Activated naive CD4-positive, alpha-beta T cell treated with anti-CD3 and anti-CD28 coated beads for 36 hours (primary cell): Measurements from ENCODE around the gene OSTF1. TPM values are rescaled to one million over a fixed set of nuclear protein-coding genes. Genes with fewer than 3 reads are reported as not detected.

Experiments
- CTCF ChIA-PET: fragments of 350-600 bp; sonication (Branson Sonifier 250); formaldehyde crosslinking; loops from one replicate; lab custom pipeline; 2021; ENCODE audit warnings: antibody characterized with exemption; lab: Charles Lee
- DNase-seq: peaks from one replicate; pipeline ENCODE4 v3.0.0-alpha.2; 2020
- H3K27ac Mint-ChIP-seq: one replicate; pipeline ENCODE4 v1.8.0; 2021; ENCODE audit warnings: mild to moderate bottlenecking, mixed read lengths
- H3K27me3 Mint-ChIP-seq: one replicate; pipeline ENCODE4 v1.8.0; 2021; ENCODE audit warnings: low read depth, mixed read lengths
- H3K36me3 Mint-ChIP-seq: one replicate; pipeline ENCODE4 v1.8.0; 2021; ENCODE audit warnings: low read depth, mixed read lengths
- H3K4me1 Mint-ChIP-seq: one replicate; pipeline ENCODE4 v1.8.0; 2021; ENCODE audit warnings: low read depth, mixed read lengths
- H3K4me3 Mint-ChIP-seq: one replicate; pipeline ENCODE4 v1.8.0; 2021; ENCODE audit warnings: mild to moderate bottlenecking, moderate library complexity, mixed read lengths
- H3K9me3 Mint-ChIP-seq: one replicate; pipeline ENCODE4 v1.8.0; 2021; ENCODE audit warnings: mixed read lengths
- intact Hi-C: fragments of 100-400 bp; cut with micrococcal nuclease; formaldehyde crosslinking; loops from one replicate; pipeline ENCODE4 v1.15.1; 2023
- total RNA-seq, 2 experiments: library from RNA; stranded (reverse); gene quantifications; one replicate each; pipeline ENCODE4 v1.2.3, GENCODE V29; 2021

Gene OSTF1
- total RNA-seq, 2 experiments from 2014 or later: 102 to 104 TPM

GRCh38 chr9:75175395-75175794 is 87.1 kb downstream of the OSTF1 start:
- no peak for DNase-seq
- Mint-ChIP-seq H3K36me3 (no peaks in the 10 kb centered on the region), H3K9me3 (no peaks in the 10 kb centered on the region), H3K27me3 (no peaks in the 10 kb centered on the region), H3K4me1 (peaks cover 4% of the 10 kb centered on the region), H3K4me3 (no peak overlapping the region), H3K27ac (no peak overlapping the region)
- CTCF ChIA-PET: interaction anchor here (2.3 kb wide), 1 partner anchor 10 kb away, joined by 18 read pairs; no protein-coding TSS in a partner anchor
- intact Hi-C loops: no loop called here

GRCh38 chr9:75176037-75176436 is 87.7 kb downstream of the OSTF1 start:
- Mint-ChIP-seq H3K27me3 (no peaks in the 10 kb centered on the region), H3K27ac (no peak overlapping the region), H3K4me3 (no peak overlapping the region), H3K36me3 (no peaks in the 10 kb centered on the region), H3K9me3 (no peaks in the 10 kb centered on the region), H3K4me1 (peaks cover 4% of the 10 kb centered on the region)
- CTCF ChIA-PET: interaction anchor here (2.3 kb wide), 1 partner anchor 10 kb away, joined by 18 read pairs; no protein-coding TSS in a partner anchor
- intact Hi-C loops: no loop called here
- no peak for DNase-seq

- Mint-ChIP-seq H3K4me3 (no peak overlapping the region), H3K9me3 (no peaks in the 10 kb centered on the region), H3K4me1 (peaks cover 11% of the 10 kb centered on the region), H3K27me3 (no peaks in the 10 kb centered on the region), H3K36me3 (peaks cover 3% of the 10 kb centered on the region), H3K27ac (no peak overlapping the region)
- intact Hi-C loops: loop anchor here (10.0 kb wide), 2 partner anchors 157 to 843 kb away; partner anchors contain the start of gene CARNMT1
- CTCF ChIA-PET: no interaction called here
- DNase-seq: no peak
Measured at GRCh38 chr9:75181750-75182149, 93.4 kb downstream of the OSTF1 start.

- no peak for DNase-seq
- Mint-ChIP-seq H3K27ac (no peak overlapping the region), H3K4me1 (peaks cover 12% of the 10 kb centered on the region), H3K36me3 (peaks cover 3% of the 10 kb centered on the region), H3K27me3 (no peaks in the 10 kb centered on the region), H3K9me3 (no peaks in the 10 kb centered on the region), H3K4me3 (no peak overlapping the region)
- CTCF ChIA-PET: interaction anchor here (0.5 kb wide), 1 partner anchor 411 kb away, joined by 3 read pairs; no protein-coding TSS in a partner anchor
- intact Hi-C loops: loop anchor here (10.0 kb wide), 2 partner anchors 159 to 841 kb away; partner anchors contain the start of gene CARNMT1
Measured at GRCh38 chr9:75183306-75183705, 95.0 kb downstream of the OSTF1 start.

GRCh38 chr9:75184471-75184870 is 96.2 kb downstream of the OSTF1 start:
- Mint-ChIP-seq H3K4me3 (no peak overlapping the region), H3K27me3 (no peaks in the 10 kb centered on the region), H3K27ac (no peak overlapping the region), H3K4me1 (peaks cover 12% of the 10 kb centered on the region), H3K36me3 (peaks cover 3% of the 10 kb centered on the region), H3K9me3 (no peaks in the 10 kb centered on the region)
- peak; percentile 10 for DNase-seq
- CTCF ChIA-PET: interaction anchor here (0.9 to 3.2 kb wide), 8 partner anchors 9 to 95 kb away, joined by 3 to 21 read pairs (median 6); no protein-coding TSS in a partner anchor
- intact Hi-C loops: loop anchor here (2.0 to 10.0 kb wide), 3 partner anchors 32 to 840 kb away; partner anchors contain the start of gene CARNMT1

- CTCF ChIA-PET: interaction anchor here (0.6 to 3.2 kb wide), 18 partner anchors 10 to 804 kb away, joined by 3 to 21 read pairs (median 4); no protein-coding TSS in a partner anchor
- H3K4me3 Mint-ChIP-seq: no peak overlapping the region
- intact Hi-C loops: loop anchor here (1.0 to 10.0 kb wide), 9 partner anchors 33 to 1117 kb away; partner anchors contain the start of genes C9orf40 and CARNMT1
Measured at GRCh38 chr9:75185585-75186170, 97.4 kb downstream of the OSTF1 start.

GRCh38 chr9:75186767-75187380 is 98.6 kb downstream of the OSTF1 start:
- no peak for DNase-seq
- CTCF ChIA-PET: interaction anchor here (1.0 to 3.2 kb wide), 6 partner anchors 9 to 86 kb away, joined by 5 to 21 read pairs (median 12); no protein-coding TSS in a partner anchor

More at GRCh38 chr9:75185585-75186170, 97.4 kb downstream of the OSTF1 start:
- H3K9me3 Mint-ChIP-seq: no peaks in the 10 kb centered on the region
- H3K27me3 Mint-ChIP-seq: no peaks in the 10 kb centered on the region
- H3K36me3 Mint-ChIP-seq: peaks cover 3% of the 10 kb centered on the region
- H3K4me1 Mint-ChIP-seq: peaks cover 16% of the 10 kb centered on the region
- H3K27ac Mint-ChIP-seq: no peak overlapping the region
- DNase-seq: peak; percentile 72

GRCh38 chr9:75188756-75189155 is 100.4 kb downstream of the OSTF1 start:
- H3K4me1 Mint-ChIP-seq: peaks cover 20% of the 10 kb centered on the region

More at GRCh38 chr9:75186767-75187380, 98.6 kb downstream of the OSTF1 start:
- Mint-ChIP-seq H3K27me3 (no peaks in the 10 kb centered on the region), H3K4me1 (peaks cover 20% of the 10 kb centered on the region), H3K4me3 (no peak overlapping the region), H3K36me3 (peaks cover 3% of the 10 kb centered on the region), H3K9me3 (no peaks in the 10 kb centered on the region), H3K27ac (no peak overlapping the region)
- intact Hi-C loops: loop anchor here (1.0 to 10.0 kb wide), 7 partner anchors 51 to 1115 kb away; partner anchors contain the start of genes C9orf40 and CARNMT1

GRCh38 chr9:75190762-75191161 is 102.4 kb downstream of the OSTF1 start:
- intact Hi-C loops: no loop called here
- Mint-ChIP-seq H3K4me3 (no peak overlapping the region), H3K36me3 (no peaks in the 10 kb centered on the region), H3K9me3 (no peaks in the 10 kb centered on the region), H3K27me3 (no peaks in the 10 kb centered on the region), H3K27ac (no peak overlapping the region), H3K4me1 (peaks cover 13% of the 10 kb centered on the region)
- DNase-seq: no peak
- CTCF ChIA-PET: no interaction called here

More at GRCh38 chr9:75188756-75189155, 100.4 kb downstream of the OSTF1 start:
- no peak for DNase-seq
- H3K27me3 Mint-ChIP-seq: no peaks in the 10 kb centered on the region
- intact Hi-C loops: loop anchor here (5.0 to 10.0 kb wide), 5 partner anchors 164 to 1114 kb away; partner anchors contain the start of genes C9orf40 and CARNMT1
- H3K4me3 Mint-ChIP-seq: no peak overlapping the region
- CTCF ChIA-PET: no interaction called here
- H3K9me3 Mint-ChIP-seq: no peaks in the 10 kb centered on the region
- no peaks in the 10 kb centered on the region for H3K36me3 Mint-ChIP-seq
- H3K27ac Mint-ChIP-seq: no peak overlapping the region

Other genes starting within 250 kb of the OSTF1 start
- not detected for gene TRPM6, start 200.6 kb upstream of the OSTF1 start, total RNA-seq
- gene C9orf40, start 135.6 kb upstream of the OSTF1 start, total RNA-seq: 10 to 100 TPM; 23.1 to 23.9 TPM
- gene CARNMT1, start 60.2 kb upstream of the OSTF1 start, total RNA-seq: 10 to 100 TPM; 17.7 to 24.0 TPM
- 10 to 100 TPM; 20.6 to 22.6 TPM for gene NMRK1, start 359 bp upstream of the OSTF1 start, total RNA-seq